ENCODE data around the gene MAOA.
"Not testable (repeated sequence)": the region's sequence is repeated elsewhere in the genome, so short reads cannot be mapped to it uniquely, and the experiment has no call there.

The MAOA gene

GRCh38 chrX:43717161-43717560 lies 61.1 kb downstream of the MAOA start:
- Histone ChIP-seq H3K36me3 (ENCODE audit: control insufficient read depth, insufficient read depth, low read length) (no peaks in the 10 kb centered on the region), H3K27ac (ENCODE audit: low read depth, low read length) (no peak overlapping the region), H3K9me3 (ENCODE audit: control insufficient read depth, insufficient read depth, low read length) (no peaks in the 10 kb centered on the region), H3K4me1 (ENCODE audit: control insufficient read depth, insufficient read depth, low read length) (no peaks in the 10 kb centered on the region), H3K9ac (ENCODE audit: low read depth, low read length) (no peak overlapping the region), H3K27me3 (ENCODE audit: control insufficient read depth, insufficient read depth, low read length) (no peaks in the 10 kb centered on the region), H3K4me3 (ENCODE audit: low read depth, low read length) (no peak overlapping the region)

GRCh38 chrX:43718081-43718480 lies 62.0 kb downstream of the MAOA start:
- no peak overlapping the region for H3K27ac ChIP-seq (ENCODE audit: low read depth, low read length)
- H3K27me3 ChIP-seq (ENCODE audit: control insufficient read depth, insufficient read depth, low read length) = no peaks in the 10 kb centered on the region
- no peaks in the 10 kb centered on the region for H3K4me1 ChIP-seq (ENCODE audit: control insufficient read depth, insufficient read depth, low read length)
- no peaks in the 10 kb centered on the region for H3K9me3 ChIP-seq (ENCODE audit: control insufficient read depth, insufficient read depth, low read length)
- no peak overlapping the region for H3K4me3 ChIP-seq (ENCODE audit: low read depth, low read length)
- no peaks in the 10 kb centered on the region for H3K36me3 ChIP-seq (ENCODE audit: control insufficient read depth, insufficient read depth, low read length)
- no peak overlapping the region for H3K9ac ChIP-seq (ENCODE audit: low read depth, low read length)

DNA sequence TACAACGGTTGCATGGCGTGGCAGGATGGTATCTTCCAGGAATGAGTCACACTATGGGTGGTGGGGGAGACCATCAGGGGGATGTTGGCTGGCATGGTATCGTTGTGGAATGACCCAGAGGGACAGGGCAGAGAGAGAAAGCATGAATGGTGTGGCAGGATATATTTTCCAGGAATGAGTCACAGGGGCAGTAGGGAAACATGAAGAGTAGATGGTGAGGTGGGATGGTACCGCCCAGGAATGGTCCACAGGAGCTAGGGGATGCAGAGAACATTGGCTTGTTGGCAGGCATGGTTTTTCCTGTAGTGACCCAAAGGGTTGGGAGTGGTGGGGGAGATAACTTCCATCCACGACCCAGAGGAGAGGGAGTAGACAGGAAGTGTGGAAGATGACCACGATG lies 62.4 kb downstream of the MAOA start:
- Histone ChIP-seq H3K4me3 (ENCODE audit: low read depth, low read length) (no peak overlapping the region), H3K9me3 (ENCODE audit: control insufficient read depth, insufficient read depth, low read length) (no peaks in the 10 kb centered on the region), H3K27me3 (ENCODE audit: control insufficient read depth, insufficient read depth, low read length) (no peaks in the 10 kb centered on the region), H3K9ac (ENCODE audit: low read depth, low read length) (no peak overlapping the region), H3K36me3 (ENCODE audit: control insufficient read depth, insufficient read depth, low read length) (no peaks in the 10 kb centered on the region), H3K27ac (ENCODE audit: low read depth, low read length) (no peak overlapping the region), H3K4me1 (ENCODE audit: control insufficient read depth, insufficient read depth, low read length) (no peaks in the 10 kb centered on the region)

DNA sequence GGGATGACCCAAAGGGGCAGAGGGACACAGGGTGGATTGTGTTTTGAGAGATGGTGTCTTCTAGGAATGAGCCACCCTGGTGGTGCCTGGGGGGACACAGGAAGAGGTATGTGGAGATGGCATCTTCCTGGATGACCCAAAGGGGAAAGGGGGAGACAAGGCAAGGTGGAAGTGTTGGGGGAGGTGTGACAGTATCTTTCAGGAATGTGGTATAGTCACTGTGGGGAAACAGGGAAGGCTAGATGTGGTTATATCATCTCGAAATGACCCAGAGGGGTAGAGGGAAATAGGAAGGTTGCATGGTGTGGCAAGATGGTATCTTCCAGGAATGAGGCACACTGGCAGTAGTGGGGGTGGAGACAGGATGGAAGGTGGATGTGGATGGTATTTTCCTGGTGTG lies 62.9 kb downstream of the MAOA start:
- Histone ChIP-seq H3K27me3 (ENCODE audit: control insufficient read depth, insufficient read depth, low read length) (no peaks in the 10 kb centered on the region), H3K36me3 (ENCODE audit: control insufficient read depth, insufficient read depth, low read length) (no peaks in the 10 kb centered on the region), H3K4me3 (ENCODE audit: low read depth, low read length) (no peak overlapping the region), H3K4me1 (ENCODE audit: control insufficient read depth, insufficient read depth, low read length) (no peaks in the 10 kb centered on the region), H3K9ac (ENCODE audit: low read depth, low read length) (no peak overlapping the region), H3K27ac (ENCODE audit: low read depth, low read length) (no peak overlapping the region), H3K9me3 (ENCODE audit: control insufficient read depth, insufficient read depth, low read length) (no peaks in the 10 kb centered on the region)

- Histone ChIP-seq H3K36me3 (ENCODE audit: control insufficient read depth, insufficient read depth, low read length) (no peaks in the 10 kb centered on the region), H3K4me1 (ENCODE audit: control insufficient read depth, insufficient read depth, low read length) (no peaks in the 10 kb centered on the region), H3K27ac (ENCODE audit: low read depth, low read length) (no peak overlapping the region), H3K9me3 (ENCODE audit: control insufficient read depth, insufficient read depth, low read length) (no peaks in the 10 kb centered on the region), H3K27me3 (ENCODE audit: control insufficient read depth, insufficient read depth, low read length) (no peaks in the 10 kb centered on the region), H3K9ac (ENCODE audit: low read depth, low read length) (no peak overlapping the region), H3K4me3 (ENCODE audit: low read depth, low read length) (no peak overlapping the region)
Measured at GRCh38 chrX:43720082-43720481, 64.0 kb downstream of the MAOA start.

GRCh38 chrX:43720961-43721360 lies 64.9 kb downstream of the MAOA start:
- no peaks in the 10 kb centered on the region for H3K27me3 ChIP-seq (ENCODE audit: control insufficient read depth, insufficient read depth, low read length)
- H3K27ac ChIP-seq (ENCODE audit: low read depth, low read length) = no peak overlapping the region
- no peaks in the 10 kb centered on the region for H3K36me3 ChIP-seq (ENCODE audit: control insufficient read depth, insufficient read depth, low read length)
- no peaks in the 10 kb centered on the region for H3K9me3 ChIP-seq (ENCODE audit: control insufficient read depth, insufficient read depth, low read length)
- no peak overlapping the region for H3K9ac ChIP-seq (ENCODE audit: low read depth, low read length)
- H3K4me1 ChIP-seq (ENCODE audit: control insufficient read depth, insufficient read depth, low read length) = no peaks in the 10 kb centered on the region
- no peak overlapping the region for H3K4me3 ChIP-seq (ENCODE audit: low read depth, low read length)

DNA sequence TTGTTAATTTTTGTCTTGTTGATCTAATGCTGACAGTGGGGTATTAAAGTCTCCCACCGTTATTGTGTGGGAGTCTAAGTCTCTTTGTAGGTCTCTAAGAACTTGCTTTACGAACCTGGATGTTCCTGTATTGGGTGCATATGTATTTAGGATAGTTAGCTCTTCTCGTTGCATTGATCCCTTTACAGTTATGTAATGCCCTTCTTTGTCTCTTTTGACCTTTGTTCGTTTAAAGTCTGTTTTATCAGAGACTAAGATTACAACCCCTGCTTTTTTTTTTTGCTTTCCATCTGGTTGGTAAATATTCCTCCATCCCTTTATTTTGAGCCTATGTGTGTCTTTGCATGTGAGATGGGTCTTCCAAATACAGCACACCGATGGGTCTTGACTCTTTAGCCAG lies 69.1 kb downstream of the MAOA start:
- not testable (repeated sequence) for H3K9ac ChIP-seq (ENCODE audit: low read depth, low read length); H3K27ac ChIP-seq (ENCODE audit: low read depth, low read length); H3K9me3 ChIP-seq (ENCODE audit: control insufficient read depth, insufficient read depth, low read length); H3K4me3 ChIP-seq (ENCODE audit: low read depth, low read length); H3K36me3 ChIP-seq (ENCODE audit: control insufficient read depth, insufficient read depth, low read length); H3K27me3 ChIP-seq (ENCODE audit: control insufficient read depth, insufficient read depth, low read length); H3K4me1 ChIP-seq (ENCODE audit: control insufficient read depth, insufficient read depth, low read length)

GRCh38 chrX:43727254-43727653 lies 71.2 kb downstream of the MAOA start:
- H3K4me3 ChIP-seq (ENCODE audit: low read depth, low read length); H3K27ac ChIP-seq (ENCODE audit: low read depth, low read length); H3K4me1 ChIP-seq (ENCODE audit: control insufficient read depth, insufficient read depth, low read length); H3K27me3 ChIP-seq (ENCODE audit: control insufficient read depth, insufficient read depth, low read length); H3K9me3 ChIP-seq (ENCODE audit: control insufficient read depth, insufficient read depth, low read length); H3K36me3 ChIP-seq (ENCODE audit: control insufficient read depth, insufficient read depth, low read length); H3K9ac ChIP-seq (ENCODE audit: low read depth, low read length): not testable (repeated sequence)

DNA sequence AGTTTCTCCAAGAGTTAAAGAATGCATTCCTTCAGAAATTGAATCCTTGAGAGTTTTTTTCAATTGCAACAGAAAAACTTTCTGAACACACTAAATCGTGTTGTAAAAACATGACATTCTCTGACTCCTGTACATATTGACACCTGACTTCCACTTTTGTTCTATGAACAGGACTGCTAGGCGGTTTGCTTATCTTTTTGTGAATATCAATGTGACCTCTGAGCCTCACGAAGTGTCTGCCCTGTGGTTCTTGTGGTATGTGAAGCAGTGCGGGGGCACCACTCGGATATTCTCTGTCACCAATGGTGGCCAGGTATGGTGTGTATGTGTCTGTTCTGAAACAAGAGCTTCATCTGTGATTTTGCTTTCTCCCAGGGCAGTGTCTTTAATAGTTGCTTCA lies 71.9 kb downstream of the MAOA start:
- Histone ChIP-seq H3K4me1 (ENCODE audit: control insufficient read depth, insufficient read depth, low read length) (no peaks in the 10 kb centered on the region), H3K27ac (ENCODE audit: low read depth, low read length) (no peak overlapping the region), H3K9me3 (ENCODE audit: control insufficient read depth, insufficient read depth, low read length) (no peaks in the 10 kb centered on the region), H3K27me3 (ENCODE audit: control insufficient read depth, insufficient read depth, low read length) (no peaks in the 10 kb centered on the region), H3K4me3 (ENCODE audit: low read depth, low read length) (no peak overlapping the region), H3K9ac (ENCODE audit: low read depth, low read length) (no peak overlapping the region), H3K36me3 (ENCODE audit: control insufficient read depth, insufficient read depth, low read length) (no peaks in the 10 kb centered on the region)

DNA sequence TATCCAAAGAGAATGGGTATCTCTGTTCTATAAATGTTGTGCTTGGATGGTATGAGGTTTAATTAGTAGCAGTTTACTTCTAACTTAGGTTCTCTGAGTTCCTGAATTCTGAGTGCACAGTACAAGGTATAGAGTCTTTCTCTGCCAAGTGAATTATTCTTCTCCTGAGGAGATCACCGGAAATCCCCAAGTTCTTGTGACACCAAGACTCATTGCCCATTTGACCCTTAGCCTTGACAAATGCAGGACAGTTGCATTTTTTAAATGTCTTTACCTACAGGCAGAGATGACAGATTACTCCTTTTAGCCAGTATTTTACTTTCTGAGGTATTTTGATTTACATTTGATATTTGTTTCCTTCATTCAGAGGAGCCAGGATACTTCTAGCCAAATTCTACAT lies 72.9 kb downstream of the MAOA start:
- H3K36me3 ChIP-seq (ENCODE audit: control insufficient read depth, insufficient read depth, low read length) = no peaks in the 10 kb centered on the region
- no peaks in the 10 kb centered on the region for H3K4me1 ChIP-seq (ENCODE audit: control insufficient read depth, insufficient read depth, low read length)
- no peak overlapping the region for H3K9ac ChIP-seq (ENCODE audit: low read depth, low read length)
- no peaks in the 10 kb centered on the region for H3K9me3 ChIP-seq (ENCODE audit: control insufficient read depth, insufficient read depth, low read length)
- H3K27ac ChIP-seq (ENCODE audit: low read depth, low read length) = no peak overlapping the region
- no peaks in the 10 kb centered on the region for H3K27me3 ChIP-seq (ENCODE audit: control insufficient read depth, insufficient read depth, low read length)
- H3K4me3 ChIP-seq (ENCODE audit: low read depth, low read length) = no peak overlapping the region

- Histone ChIP-seq H3K36me3 (ENCODE audit: control insufficient read depth, insufficient read depth, low read length) (no peaks in the 10 kb centered on the region), H3K4me3 (ENCODE audit: low read depth, low read length) (no peak overlapping the region), H3K27ac (ENCODE audit: low read depth, low read length) (no peak overlapping the region), H3K9me3 (ENCODE audit: control insufficient read depth, insufficient read depth, low read length) (no peaks in the 10 kb centered on the region), H3K4me1 (ENCODE audit: control insufficient read depth, insufficient read depth, low read length) (peaks cover 6% of the 10 kb centered on the region; the same call in 1 of the 2 replicates), H3K9ac (ENCODE audit: low read depth, low read length) (no peak overlapping the region), H3K27me3 (ENCODE audit: control insufficient read depth, insufficient read depth, low read length) (no peaks in the 10 kb centered on the region)
Measured at GRCh38 chrX:43731086-43731485, 75.0 kb downstream of the MAOA start.

- H3K4me3 ChIP-seq (ENCODE audit: low read depth, low read length) = no peak overlapping the region
- H3K4me1 ChIP-seq (ENCODE audit: control insufficient read depth, insufficient read depth, low read length) = peaks cover 11% of the 10 kb centered on the region; the same call in 1 of the 2 replicates
- no peak overlapping the region for H3K9ac ChIP-seq (ENCODE audit: low read depth, low read length)
- no peaks in the 10 kb centered on the region for H3K9me3 ChIP-seq (ENCODE audit: control insufficient read depth, insufficient read depth, low read length)
- no peaks in the 10 kb centered on the region for H3K36me3 ChIP-seq (ENCODE audit: control insufficient read depth, insufficient read depth, low read length)
- H3K27me3 ChIP-seq (ENCODE audit: control insufficient read depth, insufficient read depth, low read length) = no peaks in the 10 kb centered on the region
- no peak overlapping the region for H3K27ac ChIP-seq (ENCODE audit: low read depth, low read length)
Measured at GRCh38 chrX:43733699-43734098, 77.6 kb downstream of the MAOA start.
